GM18517 (cell line): ENCODE results near the gene NDUFAF8.

ENCODE experiments used
- ATAC-seq: cut with Tn5 transposase; IDR thresholded peaks from one replicate; pipeline ENCODE4 v1.9.1; 2021; ENCODE audit warnings: mild to moderate bottlenecking, moderate library complexity; ENCODE audit not compliant: unreplicated experiment

The NDUFAF8 gene

DNA sequence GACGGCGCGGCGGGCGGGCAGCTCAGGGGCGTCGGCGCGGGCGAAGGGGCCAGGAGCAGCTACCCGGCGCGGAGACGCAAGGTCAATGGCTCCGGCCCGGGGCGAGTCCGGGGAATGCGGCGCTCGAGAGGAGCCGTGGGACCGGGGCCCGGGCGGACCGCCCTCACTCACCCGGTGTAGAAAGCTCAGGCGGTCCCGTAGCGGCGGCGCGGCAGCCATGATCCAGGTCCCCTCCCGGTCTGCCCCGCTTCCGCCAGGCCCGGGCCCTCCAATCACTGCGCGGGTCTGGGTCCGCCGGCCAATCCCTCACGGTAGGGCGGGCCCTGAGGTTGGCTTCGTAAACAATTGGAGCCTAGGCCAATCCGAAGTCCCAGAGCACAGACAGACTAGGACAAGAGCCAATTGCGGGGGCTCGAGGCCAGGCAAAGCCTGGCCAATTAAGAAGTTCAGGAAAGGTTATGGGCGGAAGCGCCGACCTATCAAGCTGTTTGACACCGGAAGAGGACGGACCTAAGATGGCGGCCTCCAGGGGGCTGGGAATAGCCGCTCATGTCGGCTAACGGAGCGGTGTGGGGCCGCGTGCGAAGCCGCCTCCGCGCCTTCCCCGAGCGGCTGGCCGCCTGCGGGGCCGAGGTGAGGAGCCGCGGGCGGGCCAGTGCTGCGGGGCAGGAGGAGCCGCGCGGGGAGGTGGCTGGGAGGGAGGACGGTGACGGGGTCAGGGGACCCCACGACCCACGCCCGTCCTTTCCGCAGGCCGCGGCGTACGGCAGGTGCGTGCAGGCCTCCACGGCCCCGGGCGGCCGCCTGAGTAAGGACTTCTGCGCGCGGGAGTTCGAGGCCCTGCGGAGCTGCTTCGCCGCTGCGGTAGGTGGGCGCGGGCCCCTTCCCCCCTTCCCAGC lies at the start of gene NDUFAF8, which contains the start of gene TEPSIN:
Gene NDUFAF8 (plus strand): TSS at position 504 of the 899 bp plus-strand sequence. CDS start 46 bp downstream, at position 550.
Gene TEPSIN (minus strand): TSS at position 241 of the 899 bp plus-strand sequence. CDS start 22 bp downstream, at position 219.
- peak; percentile 93 for ATAC-seq

DNA sequence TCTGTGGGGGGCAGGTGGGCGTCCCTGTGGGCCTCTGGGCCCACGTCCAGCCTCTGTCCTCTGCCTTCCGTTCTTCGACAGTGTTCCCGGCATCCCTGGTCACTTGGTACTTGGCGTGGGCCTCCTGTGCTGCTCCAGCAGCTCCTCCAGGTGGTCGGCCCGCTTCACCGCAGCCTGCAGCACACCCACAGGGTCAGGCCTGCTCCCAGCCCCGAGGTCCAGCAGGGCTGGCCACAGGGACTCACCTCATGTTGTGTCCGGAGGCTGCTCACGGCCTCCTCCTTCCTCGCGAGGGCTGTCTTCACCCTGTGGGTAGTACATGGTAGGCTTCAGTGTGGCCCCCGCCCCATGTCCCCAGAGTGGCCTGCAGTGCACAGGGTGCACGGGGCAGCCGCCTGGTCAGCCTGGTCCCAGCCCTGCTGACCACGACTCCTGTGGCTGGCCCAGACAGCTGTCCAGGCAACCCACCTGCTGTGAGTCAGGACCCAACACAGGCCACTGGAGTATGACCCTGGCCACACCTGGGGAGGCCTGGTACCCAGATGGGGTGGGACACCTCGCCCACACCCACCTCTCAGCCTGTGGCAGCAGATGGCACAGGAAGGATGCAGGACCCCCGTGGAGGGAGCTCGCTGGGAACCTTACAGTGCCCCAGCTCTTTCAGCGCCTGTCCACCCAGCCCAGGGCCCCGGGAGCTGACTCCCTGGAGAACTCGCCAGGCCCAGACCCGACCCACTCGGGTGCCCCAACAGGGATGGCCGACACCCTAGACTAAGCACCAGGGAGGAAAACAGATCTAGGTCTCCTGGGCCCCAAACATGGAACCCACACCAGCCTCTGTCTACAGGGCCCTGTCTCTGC lies 49.2 kb upstream of the NDUFAF8 start:
- ATAC-seq, result no peak

GRCh38 chr17:81190591-81190990 lies 48.5 kb upstream of the NDUFAF8 start:
- ATAC-seq, result no peak

DNA sequence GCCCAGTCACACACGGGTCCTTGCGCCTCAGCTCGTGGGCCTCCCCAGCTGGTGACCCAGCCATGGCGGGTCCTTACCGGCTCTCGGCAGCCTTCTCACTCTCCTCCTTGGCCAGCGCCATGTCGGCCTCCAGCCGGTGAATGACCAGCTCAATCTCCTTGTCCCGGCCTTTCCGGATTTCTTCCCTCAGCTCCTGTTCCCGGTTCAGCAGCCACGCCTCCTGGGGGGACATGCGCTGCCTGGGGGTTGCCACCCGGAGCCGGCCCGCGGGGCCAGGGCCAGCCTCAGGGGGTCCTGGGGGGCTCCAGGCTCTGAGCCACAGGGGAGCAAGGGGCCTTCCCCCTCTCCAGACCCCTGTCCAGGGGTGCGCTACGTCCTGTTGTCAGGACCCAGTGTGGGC lies 48.0 kb upstream of the NDUFAF8 start:
- no peak for ATAC-seq

DNA sequence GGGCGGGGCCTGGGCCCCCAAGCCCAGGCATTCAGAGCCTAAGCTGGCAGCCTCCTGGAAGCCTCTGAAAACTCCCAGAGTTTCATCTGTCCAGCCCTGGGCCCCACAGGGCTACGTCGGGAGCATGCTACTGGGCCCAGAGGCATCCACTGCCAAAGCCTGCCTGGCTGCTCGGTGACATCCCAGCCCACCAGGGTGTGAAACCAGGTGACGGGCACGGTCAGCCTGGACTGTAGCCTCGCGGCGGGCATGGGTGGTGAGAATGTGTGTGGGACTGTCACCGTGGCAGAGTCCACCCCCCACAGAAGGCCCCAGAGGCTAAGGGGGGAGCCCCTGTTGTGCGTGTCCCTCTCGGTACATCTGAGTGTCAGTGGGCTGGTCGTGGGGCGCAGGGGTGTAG lies 47.5 kb upstream of the NDUFAF8 start:
- ATAC-seq, result no peak

DNA sequence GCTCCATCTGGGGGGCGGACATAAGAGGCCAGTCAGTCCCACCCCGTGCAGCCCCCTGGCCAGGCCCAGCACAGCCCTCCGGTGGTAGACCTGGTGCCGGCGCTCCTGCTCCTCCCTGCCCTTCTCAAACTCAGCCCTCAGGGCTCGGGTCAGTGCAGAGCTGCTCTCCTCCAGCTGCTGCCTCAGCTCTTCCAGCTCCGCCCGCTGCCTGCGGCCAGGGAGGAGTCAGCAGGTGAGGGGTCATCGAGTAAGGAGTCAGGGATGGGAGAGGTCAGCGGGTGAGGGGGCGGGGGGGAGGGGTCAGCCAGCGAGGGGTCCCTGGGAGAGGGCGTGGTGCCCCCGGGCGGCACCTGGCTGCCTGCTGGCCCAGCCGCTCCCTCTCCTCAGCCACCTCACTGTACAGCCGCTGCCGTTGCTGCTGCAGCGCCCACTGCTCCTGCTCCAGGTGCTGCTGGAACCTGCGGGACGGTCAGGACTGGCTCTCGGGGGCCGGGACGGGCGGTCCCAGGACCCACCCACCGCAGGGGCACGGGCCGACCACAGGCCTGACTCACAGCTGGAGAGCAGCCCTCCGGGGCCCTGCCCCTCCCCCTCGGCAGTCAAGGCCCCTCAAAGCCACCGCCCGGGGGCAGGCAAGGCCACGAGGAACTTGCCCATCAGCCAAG lies 46.6 kb upstream of the NDUFAF8 start:
- ATAC-seq, result no peak

DNA sequence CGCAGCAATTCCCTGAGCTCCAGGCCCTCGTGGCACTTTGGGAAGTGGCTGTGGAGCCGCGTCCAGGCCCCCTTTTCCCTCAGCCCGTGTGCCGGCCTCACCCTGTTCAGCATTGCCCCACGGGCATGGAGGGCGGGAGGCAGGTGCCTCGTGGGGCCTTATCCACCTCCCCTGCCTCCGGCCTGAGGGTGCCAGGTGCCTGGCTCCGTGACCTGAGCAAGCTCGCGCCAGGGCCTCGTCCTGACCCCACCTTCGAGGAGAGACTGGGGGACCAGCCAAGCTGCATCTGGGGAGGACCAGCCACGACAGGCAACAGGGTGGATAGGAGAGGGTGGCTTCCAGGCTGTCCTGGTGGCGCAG lies 46.1 kb upstream of the NDUFAF8 start:
- ATAC-seq, result no peak

DNA sequence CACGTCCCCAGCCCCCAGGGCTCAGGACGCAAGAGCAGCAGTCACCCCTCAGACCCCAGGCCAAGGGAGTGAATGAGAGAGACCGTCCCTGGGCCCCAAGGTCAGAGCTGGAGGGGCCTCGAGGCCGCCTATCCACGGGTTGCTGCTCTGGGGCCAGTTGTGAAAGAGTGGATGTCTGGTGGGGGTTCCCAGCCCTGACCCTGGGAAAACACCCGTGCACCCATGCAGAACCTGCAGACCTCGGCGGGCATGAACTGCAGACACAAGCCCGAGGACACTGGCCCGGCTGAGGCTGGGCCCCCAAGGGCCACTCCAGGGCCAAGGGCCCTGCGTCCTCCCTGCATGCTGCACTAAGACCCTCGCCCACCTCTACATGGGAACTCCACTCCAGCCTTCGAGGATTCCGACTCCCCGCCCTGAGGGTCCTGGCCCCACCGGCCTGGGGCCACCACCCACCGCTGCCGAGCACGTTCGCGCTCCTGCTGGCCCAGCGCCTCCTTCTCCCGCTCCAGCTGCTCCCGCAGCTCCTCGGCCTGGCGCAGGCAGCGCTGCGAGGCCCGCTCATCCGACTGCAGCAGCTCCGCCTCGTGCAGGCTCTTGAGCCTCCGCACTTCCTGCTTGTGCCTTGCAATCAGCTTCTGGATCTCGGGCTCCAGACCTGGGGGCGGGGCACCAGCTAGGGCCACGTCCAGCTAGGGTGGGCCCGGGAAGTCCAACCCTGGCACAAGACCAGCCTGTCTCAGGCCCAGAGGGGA lies 45.5 kb upstream of the NDUFAF8 start:
- ATAC-seq, result no peak

DNA sequence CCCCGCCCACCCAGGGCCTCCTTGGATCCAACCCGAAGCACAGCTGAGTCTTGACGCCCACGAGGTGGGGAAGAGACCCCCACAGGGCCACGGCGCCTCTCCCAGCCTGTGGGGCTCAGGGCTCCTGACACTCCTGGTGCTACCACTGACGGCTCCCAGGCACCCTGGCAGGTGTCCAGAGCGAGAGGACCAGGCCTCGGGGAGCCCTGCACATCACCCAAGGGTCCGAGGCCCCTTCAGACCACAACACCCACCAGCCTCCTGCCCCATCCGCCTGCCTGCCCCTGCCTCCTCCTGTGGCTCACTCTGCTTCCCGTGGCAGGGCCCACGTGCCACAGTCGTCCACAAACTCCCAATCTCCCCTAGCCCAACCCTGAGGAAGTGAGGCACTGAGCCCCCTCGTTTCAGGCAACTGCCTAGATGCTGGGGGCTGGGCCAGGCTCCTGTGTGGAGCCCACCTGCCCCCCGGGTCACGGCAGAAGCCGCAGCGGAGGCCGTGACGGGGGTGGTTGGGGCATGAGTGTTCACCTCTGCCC lies 44.8 kb upstream of the NDUFAF8 start:
- ATAC-seq, result no peak

GRCh38 chr17:81194941-81195901 lies 43.9 kb upstream of the NDUFAF8 start:
- ATAC-seq, result no peak

DNA sequence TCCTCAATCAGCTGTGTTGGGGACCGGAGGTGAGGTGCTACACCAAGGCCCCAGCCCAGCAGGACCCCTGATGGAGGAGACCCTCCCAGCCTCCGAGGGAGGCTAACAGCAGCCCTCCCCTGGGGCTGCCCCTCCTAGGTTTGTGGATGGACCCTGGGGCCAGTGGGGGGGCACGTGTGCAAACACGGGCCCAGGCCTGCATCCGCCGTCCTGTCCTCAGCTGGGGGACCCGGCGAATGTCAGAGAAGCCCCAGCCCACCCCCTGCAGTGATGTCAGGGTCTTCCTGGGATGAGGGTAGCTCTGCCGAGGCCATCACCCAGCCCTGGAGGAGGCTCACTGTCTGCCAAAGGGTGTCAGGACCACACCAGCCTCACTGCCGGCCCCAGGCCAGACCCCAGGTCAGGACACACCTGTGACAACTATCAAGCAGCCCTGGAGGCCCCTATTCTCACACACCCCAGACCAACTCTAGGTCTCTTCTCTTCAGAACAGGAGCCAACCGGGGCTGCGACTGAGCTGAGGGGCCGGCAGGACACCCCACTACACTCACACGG lies 43.1 kb upstream of the NDUFAF8 start:
- ATAC-seq, result no peak

DNA sequence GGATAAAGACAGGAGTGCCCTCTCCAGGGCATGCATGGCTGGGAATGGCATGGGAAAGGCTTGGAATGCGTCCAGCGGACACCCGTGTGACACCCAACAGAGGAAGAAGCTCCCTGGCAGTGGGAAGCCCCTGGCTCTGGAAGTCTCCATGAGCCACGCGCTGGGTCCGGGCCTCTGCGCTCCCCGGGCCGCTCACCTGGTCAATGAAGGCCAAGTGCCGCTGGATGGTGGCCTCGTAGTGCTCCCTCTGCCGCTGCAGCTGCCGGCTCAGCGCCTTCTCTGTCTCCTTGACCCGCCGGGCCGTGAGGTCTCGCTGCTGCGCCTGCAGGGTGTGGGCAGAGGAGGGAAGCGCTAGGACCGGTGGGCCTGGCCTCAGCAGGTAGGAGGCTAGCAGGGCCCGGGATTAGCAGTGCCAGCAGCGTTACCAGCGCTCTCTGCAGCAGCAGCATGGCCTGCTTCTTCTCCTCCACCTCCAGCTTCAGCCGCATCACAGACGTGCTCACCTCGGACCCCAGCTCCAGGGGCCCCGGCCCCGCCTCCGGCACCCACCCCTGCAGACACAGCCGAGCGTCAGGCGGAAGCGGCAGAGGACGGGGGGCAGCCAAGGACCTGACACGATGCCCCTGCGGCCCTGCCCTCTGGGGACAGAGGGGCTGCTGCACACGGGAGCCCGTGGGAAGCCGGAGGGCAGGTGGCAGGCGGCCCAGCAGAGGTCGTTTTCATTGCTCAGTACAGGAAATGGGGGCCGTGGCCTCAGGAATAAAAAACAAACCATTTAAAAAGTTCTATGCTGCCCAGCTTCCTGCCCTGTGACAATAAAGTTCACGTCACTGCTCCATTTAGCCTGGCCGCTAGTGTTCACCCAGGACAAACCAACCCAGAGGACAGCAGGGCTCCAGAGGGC lies 42.4 kb upstream of the NDUFAF8 start:
- no peak for ATAC-seq

DNA sequence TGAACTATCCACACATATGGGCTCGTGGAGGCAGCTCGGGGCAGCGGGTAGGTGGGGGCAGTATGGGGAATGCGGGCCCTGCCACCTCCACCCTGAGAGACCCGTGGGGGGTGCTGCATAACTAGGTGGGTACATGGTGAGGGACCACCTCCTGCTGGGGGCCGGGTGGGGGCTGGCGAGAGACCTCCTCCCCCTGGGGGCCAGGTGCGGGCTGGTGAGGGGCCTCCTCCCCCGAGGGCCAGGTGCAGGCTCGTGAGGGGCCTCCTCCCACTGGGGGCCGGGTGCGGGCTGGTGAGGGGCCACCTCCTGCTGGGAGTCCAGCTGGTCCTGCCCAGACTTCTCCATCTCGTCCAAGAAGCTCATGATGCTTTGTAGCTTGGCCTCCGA lies 41.7 kb upstream of the NDUFAF8 start:
- no peak for ATAC-seq

DNA sequence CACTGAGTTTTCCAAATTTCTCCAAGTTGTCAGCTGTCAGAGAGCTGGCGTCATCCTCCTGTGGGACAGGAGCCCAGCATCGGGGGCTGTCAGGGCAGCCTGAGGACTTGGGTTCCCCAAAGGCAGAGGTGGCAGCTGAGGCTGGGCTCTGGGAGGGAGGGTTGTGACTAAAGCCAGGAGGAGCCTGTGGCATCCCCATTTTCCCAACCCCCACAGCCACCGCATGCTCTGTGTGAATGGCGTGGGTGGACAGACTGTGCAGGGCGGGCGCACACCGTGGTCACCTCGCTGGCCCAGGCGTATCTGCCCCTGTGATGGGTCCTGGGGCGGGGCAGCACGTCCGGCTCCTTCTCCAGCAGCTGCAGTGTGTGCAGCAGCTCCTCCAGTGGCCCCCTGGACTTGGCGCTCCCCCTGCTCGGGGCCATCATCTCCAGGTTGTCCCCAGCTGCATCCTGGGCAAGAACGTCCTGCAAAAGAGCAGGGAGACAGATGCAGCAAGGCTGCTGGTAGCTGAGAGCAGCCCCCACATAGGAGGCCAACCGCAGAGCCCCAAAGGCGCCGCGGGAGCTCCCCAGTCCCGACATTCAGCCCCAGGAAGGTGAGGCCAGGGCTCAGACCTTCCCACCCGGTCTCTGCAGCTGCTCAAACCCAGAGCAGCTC lies 41.2 kb upstream of the NDUFAF8 start:
- no peak for ATAC-seq

DNA sequence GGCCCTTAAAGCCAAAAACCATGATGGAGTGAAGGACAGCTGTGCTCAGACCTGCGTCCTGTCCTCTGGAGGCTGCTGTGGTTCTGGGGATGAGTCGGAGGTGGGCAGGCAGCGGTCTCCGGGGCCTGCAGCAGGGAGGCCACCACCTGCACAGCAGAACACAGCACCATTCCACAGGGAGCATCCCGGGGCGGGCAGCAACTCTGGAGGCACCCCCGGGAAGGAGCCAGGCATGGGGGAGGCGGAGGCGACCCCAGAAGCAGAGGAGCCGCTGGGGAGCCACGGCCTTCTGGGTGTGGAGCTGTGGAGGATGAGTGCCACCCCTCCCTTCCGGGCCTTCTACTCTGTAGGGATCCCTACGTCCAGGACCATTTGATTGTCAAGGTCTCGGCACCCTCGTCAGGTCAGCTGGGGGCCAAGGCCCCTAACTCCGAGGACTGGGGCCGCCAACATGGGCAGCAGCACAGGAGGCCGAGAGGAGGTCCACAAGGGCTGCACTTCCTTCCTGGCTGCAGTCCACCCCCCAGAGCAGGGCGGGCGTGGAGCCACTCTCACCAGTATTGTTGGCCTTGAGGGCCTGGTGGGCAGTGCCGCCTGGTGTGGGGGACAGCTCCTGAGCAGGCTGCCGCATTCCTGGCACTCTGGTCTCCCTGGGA lies 40.2 kb upstream of the NDUFAF8 start:
- no peak for ATAC-seq

DNA sequence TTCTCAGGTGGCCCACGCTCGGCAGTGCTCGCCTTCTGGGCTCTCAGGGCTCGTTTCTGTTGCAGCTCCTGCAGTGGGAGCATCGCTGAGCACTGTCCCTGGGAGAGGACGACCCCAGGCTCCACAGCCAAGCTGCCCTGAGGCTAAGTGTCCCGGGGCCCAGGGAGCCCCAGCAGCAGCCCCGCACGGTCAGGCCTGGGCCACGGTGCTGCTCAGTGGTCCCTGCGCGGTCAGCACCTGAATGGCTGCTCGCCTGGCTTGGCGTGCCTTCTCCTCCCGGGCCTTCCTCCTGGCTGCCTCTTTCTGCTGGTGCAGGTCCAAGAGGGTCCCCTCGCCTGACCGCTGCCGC lies 39.7 kb upstream of the NDUFAF8 start:
- no peak for ATAC-seq

DNA sequence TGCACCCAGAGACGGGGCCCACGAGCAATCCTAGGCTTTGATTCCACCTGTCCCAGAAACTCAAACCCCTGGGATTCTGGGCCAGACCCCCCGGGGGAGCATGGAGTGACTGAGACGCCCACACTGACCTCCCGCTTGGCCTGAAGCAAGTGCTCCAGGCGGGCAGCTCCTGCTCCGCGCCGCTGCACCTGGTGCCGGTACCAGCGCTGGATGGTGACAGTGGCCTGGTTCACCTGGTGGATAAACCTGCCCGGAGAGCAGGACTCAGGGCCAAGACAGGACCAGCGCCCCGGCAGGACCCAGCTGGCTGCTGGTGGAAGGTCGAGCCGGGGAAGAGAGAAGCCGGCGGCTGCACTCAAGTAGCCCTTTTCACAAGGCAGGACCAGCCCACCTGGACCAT lies 38.9 kb upstream of the NDUFAF8 start:
- ATAC-seq, result no peak
